H9 (cell line): ENCODE results near the gene PNPLA8. TPM values are rescaled to one million over a fixed set of nuclear protein-coding genes. Genes with fewer than 3 reads are reported as not detected.

ENCODE experiments used
- DNase-seq: peaks from one replicate; pipeline ENCODE4 v3.0.0-alpha.2; 2017
- H2AFZ ChIP-seq: one replicate; pipeline ENCODE4 v1.6.1; 2013; ENCODE audit warnings: mild to moderate bottlenecking, low read length, control low read depth, moderate library complexity
- H2AK5ac ChIP-seq: 2 replicates; pipeline ENCODE4 v1.6.1; 2013; ENCODE audit warnings: low read length, control low read depth, mixed read lengths; ENCODE audit not compliant: insufficient read length
- H2BK120ac ChIP-seq: one replicate; pipeline ENCODE4 v1.6.1; 2013; ENCODE audit warnings: low read depth, mild to moderate bottlenecking, low read length, control low read depth, inconsistent platforms; ENCODE audit not compliant: poor library complexity, severe bottlenecking
- H2BK12ac ChIP-seq: 2 replicates; pipeline ENCODE4 v1.6.1; 2013; ENCODE audit warnings: low read length, control low read depth, mixed read lengths, low read depth; ENCODE audit not compliant: insufficient read length
- H2BK15ac ChIP-seq: 2 replicates; pipeline ENCODE4 v1.6.1; 2013; ENCODE audit warnings: low read depth, low read length, control low read depth
- H2BK20ac ChIP-seq: one replicate; pipeline ENCODE4 v1.6.1; 2013; ENCODE audit warnings: low read depth, mild to moderate bottlenecking, low read length, control low read depth, inconsistent platforms; ENCODE audit not compliant: poor library complexity, severe bottlenecking
- H2BK5ac ChIP-seq: 2 replicates; pipeline ENCODE4 v1.6.1; 2013; ENCODE audit warnings: low read length, control low read depth, mixed read lengths; ENCODE audit not compliant: insufficient read length
- H3K14ac ChIP-seq: 2 replicates; pipeline ENCODE4 v1.6.1; 2013; ENCODE audit warnings: low read length, control low read depth; ENCODE audit not compliant: insufficient read depth
- H3K18ac ChIP-seq: 2 replicates; pipeline ENCODE4 v1.6.1; 2013; ENCODE audit warnings: low read depth, mild to moderate bottlenecking, mixed read lengths, low read length, control low read depth; ENCODE audit not compliant: insufficient read length
- H3K23ac ChIP-seq: 2 replicates; pipeline ENCODE4 v1.6.1; 2013; ENCODE audit warnings: low read length, control low read depth, mixed read lengths, low read depth; ENCODE audit not compliant: insufficient read length
- H3K23me2 ChIP-seq: 2 replicates; pipeline ENCODE4 v1.6.1; 2013; ENCODE audit warnings: low read depth, mild to moderate bottlenecking, mixed read lengths, low read length, control low read depth; ENCODE audit not compliant: insufficient read length, poor library complexity, severe bottlenecking
- H3K27ac ChIP-seq: 2 replicates; pipeline ENCODE4 v1.5.1; 2013; ENCODE audit warnings: low read length, control low read depth, mixed read lengths, low read depth; ENCODE audit not compliant: insufficient read length
- H3K27me3 ChIP-seq: 2 replicates; pipeline ENCODE4 v1.6.1; 2013; ENCODE audit warnings: low read length, control low read depth, inconsistent platforms; ENCODE audit not compliant: insufficient read depth
- H3K4ac ChIP-seq: 2 replicates; pipeline ENCODE4 v1.6.1; 2013; ENCODE audit warnings: low read depth, mild to moderate bottlenecking, control low read depth, inconsistent platforms, low read length, moderate library complexity
- H3K4me1 ChIP-seq: 2 replicates; pipeline ENCODE4 v1.6.1; 2013; ENCODE audit warnings: low read length, control low read depth, inconsistent platforms; ENCODE audit not compliant: insufficient read depth
- H3K4me2 ChIP-seq: 2 replicates; pipeline ENCODE4 v1.6.1; 2013; ENCODE audit warnings: low read length, control low read depth, mixed read lengths; ENCODE audit not compliant: insufficient read length, insufficient read depth
- H3K56ac ChIP-seq: 2 replicates; pipeline ENCODE4 v1.6.1; 2013; ENCODE audit warnings: low read depth, mild to moderate bottlenecking, mixed read lengths, low read length, control low read depth; ENCODE audit not compliant: insufficient read length
- H3K79me1 ChIP-seq: 2 replicates; pipeline ENCODE4 v1.6.1; 2013; ENCODE audit warnings: low read depth, mild to moderate bottlenecking, moderate library complexity, low read length, control low read depth, inconsistent platforms; ENCODE audit not compliant: insufficient read depth, poor library complexity, severe bottlenecking
- H3K79me2 ChIP-seq: 2 replicates; pipeline ENCODE4 v1.6.1; 2013; ENCODE audit warnings: low read length, control low read depth, inconsistent platforms; ENCODE audit not compliant: insufficient read depth
- H3K9ac ChIP-seq: 2 replicates; pipeline ENCODE4 v1.6.1; 2013; ENCODE audit warnings: low read length, control low read depth, mixed read lengths; ENCODE audit not compliant: insufficient read length; ENCODE audit errors: extremely low read depth
- H3K9me3 ChIP-seq: one replicate; pipeline ENCODE4 v1.6.1; 2013; ENCODE audit warnings: low read depth, low read length, inconsistent platforms; ENCODE audit not compliant: control insufficient read depth
- H3T11ph ChIP-seq: one replicate; pipeline ENCODE4 v1.6.1; 2013; ENCODE audit warnings: mild to moderate bottlenecking, low read length, control low read depth, inconsistent platforms
- H4K20me1 ChIP-seq: one replicate; pipeline ENCODE4 v1.6.1; 2013; ENCODE audit not compliant: control insufficient read depth, insufficient read length, insufficient read depth
- H4K5ac ChIP-seq: 2 replicates; pipeline ENCODE4 v1.6.1; 2013; ENCODE audit warnings: low read depth, mild to moderate bottlenecking, mixed read lengths, low read length, control low read depth; ENCODE audit not compliant: insufficient read length
- H4K8ac ChIP-seq: replicated peaks from 2 replicates; pipeline ENCODE4 v1.6.1; 2013; ENCODE audit warnings: low read length, control low read depth, mixed read lengths, low read depth; ENCODE audit not compliant: insufficient read length
- H4K91ac ChIP-seq: 2 replicates; pipeline ENCODE4 v1.6.1; 2013; ENCODE audit warnings: low read depth, mild to moderate bottlenecking, moderate library complexity, mixed read lengths, low read length, control low read depth; ENCODE audit not compliant: insufficient read length
- H3K27ac Mint-ChIP-seq, 3 experiments: 2 replicates in 2 of 3; 3 replicates in 1 of 3; pipeline ENCODE4 v1.8.0; 2020 to 2021; ENCODE audit warnings: mixed read lengths in 3 of 3, mild to moderate bottlenecking in 1 of 3, moderate library complexity in 1 of 3
- H3K27me3 Mint-ChIP-seq: 2 replicates; pipeline ENCODE4 v1.8.0; 2021; ENCODE audit warnings: low read depth, mild to moderate bottlenecking, moderate library complexity, mixed read lengths
- H3K36me3 Mint-ChIP-seq, 3 experiments: 2 replicates in 2 of 3; 3 replicates in 1 of 3; pipeline ENCODE4 v1.8.0; 2020 to 2021; ENCODE audit warnings: low read depth in 3 of 3, mixed read lengths in 3 of 3; ENCODE audit not compliant: insufficient read depth in 1 of 3
- H3K4me1 Mint-ChIP-seq, 2 experiments: 2 replicates each; pipeline ENCODE4 v1.8.0; 2020; ENCODE audit warnings: mixed read lengths in 2 of 2
- H3K4me3 Mint-ChIP-seq, 2 experiments: 2 replicates in 1 of 2; 3 replicates in 1 of 2; pipeline ENCODE4 v1.8.0; 2020 to 2021; ENCODE audit warnings: mild to moderate bottlenecking in 2 of 2, mixed read lengths in 2 of 2, moderate library complexity in 1 of 2
- H3K9me3 Mint-ChIP-seq, 2 experiments: 2 replicates in 1 of 2; 3 replicates in 1 of 2; pipeline ENCODE4 v1.8.0; 2020; ENCODE audit warnings: mild to moderate bottlenecking in 2 of 2, mixed read lengths in 2 of 2, moderate library complexity in 1 of 2
- CTCF ChIP-seq: fragments of 200-600 bp; sonication (generic); conservative IDR thresholded peaks from 3 replicates; pipeline ENCODE4 v1.8.0; 2021; ENCODE audit warnings: antibody characterized with exemption, mild to moderate bottlenecking
- WGBS: extraction: QIAGEN DNeasy Blood & Tissue Kit; methylation state at CpG from one replicate; pipeline ENCODE4 v1.1.7; 2013; ENCODE audit warnings: missing lambda C conversion rate, low lambda C conversion rate, mixed read lengths; ENCODE audit not compliant: insufficient read length; ENCODE audit errors: extremely low coverage; 5-methylcytosine and 5-hydroxymethylcytosine counted together
- total RNA-seq: library from RNA; stranded (reverse); gene quantifications from 2 replicates; pipeline ENCODE4 v1.2.1, GENCODE V29; 2021

PNPLA8 gene
- total RNA-seq, 1 experiment from 2014 or later, result 11.7 TPM

- no peaks in the 10 kb centered on the region for H3K79me2 ChIP-seq
- Mint-ChIP-seq H3K27ac (no peak overlapping the region), H3K4me3 (no peak overlapping the region), H3K36me3 (peaks cover 0 to 7% (median 2%) of the 10 kb centered on the region in 3 experiments; a peak in 3 of 7 replicates), H3K4me1 (no peaks in the 10 kb centered on the region), H3K27me3 (no peaks in the 10 kb centered on the region), H3K9me3 (peaks cover 6 to 7% of the 10 kb centered on the region in 2 experiments; a peak in 4 of 5 replicates)
- H3T11ph ChIP-seq, result no peak overlapping the region
- H3K56ac ChIP-seq, result no peak overlapping the region
- H3K4me2 ChIP-seq, result no peak overlapping the region
- no peaks in the 10 kb centered on the region for H3K4me1 ChIP-seq
- H3K4ac ChIP-seq, result no peak overlapping the region
- no peak overlapping the region for H2BK20ac ChIP-seq
- no peaks in the 10 kb centered on the region for H4K20me1 ChIP-seq
- no peaks in the 10 kb centered on the region for H3K79me1 ChIP-seq
- no peak overlapping the region for H3K27ac ChIP-seq
- WGBS, result no CpG with 5 or more reads among the region's 1 CpG
- no peaks in the 10 kb centered on the region for H3K27me3 ChIP-seq
- DNase-seq, result no peak
- no peak overlapping the region for H4K91ac ChIP-seq
- no peak overlapping the region for H2AK5ac ChIP-seq
- no peak overlapping the region for H2BK12ac ChIP-seq
- no peak overlapping the region for H4K8ac ChIP-seq
- no peak for TF ChIP-seq CTCF
- no peak overlapping the region for H3K14ac ChIP-seq
- H3K18ac ChIP-seq, result no peak overlapping the region
- no peak overlapping the region for H2BK15ac ChIP-seq
- H3K9ac ChIP-seq, result no peak overlapping the region
- H2AFZ ChIP-seq, result no peak overlapping the region
- no peaks in the 10 kb centered on the region for H3K9me3 ChIP-seq
- no peak overlapping the region for H4K5ac ChIP-seq
- no peak overlapping the region for H3K23ac ChIP-seq
- H3K23me2 ChIP-seq, result no peaks in the 10 kb centered on the region
- H2BK5ac ChIP-seq, result no peak overlapping the region
- H2BK120ac ChIP-seq, result no peak overlapping the region
Observed at GRCh38 chr7:108430664-108431063, 95.3 kb downstream of the PNPLA8 start.
